Activated naive CD8-positive, alpha-beta T cell (primary cell): ENCODE results near the gene MBIP.

Source experiments
- H3K27ac Mint-ChIP-seq: one replicate; pipeline ENCODE4 v1.8.0; 2021; ENCODE audit warnings: mixed read lengths
- H3K27me3 Mint-ChIP-seq: one replicate; pipeline ENCODE4 v1.8.0; 2021; ENCODE audit warnings: mixed read lengths
- H3K36me3 Mint-ChIP-seq: one replicate; pipeline ENCODE4 v1.8.0; 2021; ENCODE audit warnings: mixed read lengths
- H3K4me1 Mint-ChIP-seq: one replicate; pipeline ENCODE4 v1.8.0; 2021; ENCODE audit warnings: low read depth, mixed read lengths
- H3K4me3 Mint-ChIP-seq: one replicate; pipeline ENCODE4 v1.8.0; 2021; ENCODE audit warnings: mild to moderate bottlenecking, mixed read lengths
- H3K9me3 Mint-ChIP-seq: one replicate; pipeline ENCODE4 v1.8.0; 2021; ENCODE audit warnings: low read depth, mixed read lengths

MBIP gene

DNA sequence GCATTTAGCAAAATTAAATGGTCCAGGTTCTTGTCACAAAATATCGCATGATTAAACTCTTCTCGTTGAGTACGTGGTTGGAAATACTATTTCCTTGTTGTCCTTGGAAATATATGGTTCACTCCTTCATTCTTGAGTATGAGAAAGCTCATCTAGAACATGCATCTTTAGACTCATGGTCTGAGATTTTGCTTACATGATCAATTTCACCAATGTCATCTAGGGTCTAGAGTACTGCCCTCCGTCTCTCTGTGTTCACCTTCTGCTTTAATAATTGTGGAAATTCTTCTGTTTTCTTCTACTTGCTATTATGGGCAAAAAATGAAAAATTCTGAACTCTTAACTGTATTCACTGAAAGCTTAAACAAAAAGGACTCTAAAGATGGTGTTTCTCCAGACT, 25.9 kb downstream of the MBIP start:
- no peaks in the 10 kb centered on the region for H3K27me3 Mint-ChIP-seq
- H3K9me3 Mint-ChIP-seq, result no peaks in the 10 kb centered on the region
- no peak overlapping the region for H3K4me3 Mint-ChIP-seq
- H3K4me1 Mint-ChIP-seq, result no peaks in the 10 kb centered on the region
- H3K27ac Mint-ChIP-seq, result no peak overlapping the region
- H3K36me3 Mint-ChIP-seq, result peaks cover 16% of the 10 kb centered on the region

DNA sequence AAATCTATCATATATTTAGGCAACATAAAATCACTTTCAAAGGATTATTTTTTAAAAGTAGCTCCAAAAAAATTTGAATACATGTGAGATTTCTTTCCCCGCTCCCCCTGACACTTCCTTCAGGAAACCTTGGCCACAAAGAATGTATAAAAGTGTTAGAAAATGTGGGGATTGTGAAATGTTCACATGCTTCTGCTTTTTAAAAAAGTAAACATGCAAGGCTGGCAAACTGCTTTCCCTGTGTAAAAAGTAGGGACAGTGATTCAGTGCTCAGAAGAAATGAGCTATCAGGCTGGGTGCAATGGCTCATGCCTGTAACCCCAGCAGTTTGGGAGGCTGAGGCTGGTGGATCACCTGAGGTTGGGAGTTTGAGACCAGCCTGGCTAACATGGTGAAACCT, 26.6 kb downstream of the MBIP start:
- H3K4me1 Mint-ChIP-seq, result no peaks in the 10 kb centered on the region
- H3K9me3 Mint-ChIP-seq, result no peaks in the 10 kb centered on the region
- no peak overlapping the region for H3K4me3 Mint-ChIP-seq
- H3K27me3 Mint-ChIP-seq, result no peaks in the 10 kb centered on the region
- H3K36me3 Mint-ChIP-seq, result peaks cover 13% of the 10 kb centered on the region
- H3K27ac Mint-ChIP-seq, result no peak overlapping the region

DNA sequence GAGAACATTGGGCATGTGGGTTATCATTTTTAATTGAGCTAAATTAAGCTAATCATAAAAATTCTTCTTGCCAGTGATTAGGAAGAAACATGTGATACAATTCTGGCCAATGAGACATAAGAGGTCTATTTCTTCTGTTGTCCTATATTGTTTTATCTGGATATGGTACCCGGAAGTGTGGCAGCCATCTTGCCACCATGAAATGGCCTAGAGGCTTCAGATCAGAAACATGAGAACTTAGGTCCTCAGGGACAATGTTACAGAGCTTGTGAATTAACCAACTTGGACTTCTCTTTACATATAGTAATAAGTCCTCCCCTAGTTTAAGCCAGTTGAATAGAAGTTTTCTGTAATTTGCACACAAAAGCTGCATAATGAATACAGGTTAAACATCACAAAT, 30.5 kb downstream of the MBIP start:
- H3K27ac Mint-ChIP-seq, result no peak overlapping the region
- no peaks in the 10 kb centered on the region for H3K9me3 Mint-ChIP-seq

DNA sequence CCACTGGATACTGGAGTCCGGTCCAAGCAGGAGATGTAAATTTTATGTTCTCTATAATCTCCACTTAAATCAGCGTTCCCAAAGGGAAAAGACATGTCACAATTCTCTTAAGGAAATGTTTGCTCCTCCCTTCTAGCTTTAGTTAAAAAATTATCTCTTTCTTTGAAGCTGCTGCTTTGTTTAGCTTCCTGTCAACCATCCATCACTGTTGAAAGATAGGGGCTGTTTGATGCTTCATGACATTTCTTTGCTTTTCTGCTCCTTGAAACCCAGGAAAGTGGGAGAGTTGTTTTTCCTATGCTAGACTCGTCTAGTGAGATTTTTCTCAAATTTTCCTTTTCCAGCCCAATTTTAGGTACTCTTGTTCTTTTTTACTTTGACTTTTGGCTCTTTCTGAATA, 31.9 kb downstream of the MBIP start:
- Mint-ChIP-seq H3K9me3 (no peaks in the 10 kb centered on the region), H3K36me3 (no peaks in the 10 kb centered on the region)

More for the DNA sequence above, 30.5 kb downstream of the MBIP start:
- no peaks in the 10 kb centered on the region for H3K36me3 Mint-ChIP-seq
- H3K4me3 Mint-ChIP-seq, result no peak overlapping the region
- H3K4me1 Mint-ChIP-seq, result no peaks in the 10 kb centered on the region
- H3K27me3 Mint-ChIP-seq, result peaks cover 3% of the 10 kb centered on the region

DNA sequence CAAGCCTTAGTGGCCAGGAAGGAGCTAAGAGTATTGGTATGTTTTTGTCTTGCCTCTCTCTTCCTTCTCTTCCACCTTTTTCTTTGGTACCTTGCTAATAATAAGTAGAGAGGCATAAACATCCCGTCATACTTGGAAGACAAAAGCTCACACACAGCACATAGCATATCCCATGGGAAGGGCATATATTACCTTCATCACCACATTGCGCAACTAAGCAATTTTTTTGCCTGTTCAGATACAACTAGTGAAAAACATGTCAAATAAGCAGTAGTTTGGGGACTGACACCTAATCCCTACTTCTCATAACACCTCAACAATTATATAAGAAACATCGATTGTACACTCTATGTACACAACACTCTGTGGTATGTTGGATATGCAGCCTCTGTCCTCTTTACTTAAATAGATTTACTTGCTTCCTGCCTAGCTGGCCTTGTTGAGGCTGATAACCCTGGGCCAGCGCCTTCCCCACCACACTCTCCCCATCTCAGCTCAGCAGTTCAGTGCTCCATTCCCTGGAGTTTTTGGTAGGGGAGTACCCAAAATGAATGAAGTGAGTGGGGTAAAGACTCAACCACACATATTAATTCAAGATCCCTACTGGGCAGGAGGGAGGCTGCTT, 35.4 kb downstream of the MBIP start:
- peaks cover 14% of the 10 kb centered on the region for H3K27me3 Mint-ChIP-seq
- no peaks in the 10 kb centered on the region for H3K36me3 Mint-ChIP-seq
- no peak overlapping the region for H3K27ac Mint-ChIP-seq
- H3K4me3 Mint-ChIP-seq, result no peak overlapping the region
- H3K4me1 Mint-ChIP-seq, result no peaks in the 10 kb centered on the region
- no peaks in the 10 kb centered on the region for H3K9me3 Mint-ChIP-seq

More for the DNA sequence above, 31.9 kb downstream of the MBIP start:
- Mint-ChIP-seq H3K4me3 (no peak overlapping the region), H3K27ac (no peak overlapping the region), H3K4me1 (no peaks in the 10 kb centered on the region), H3K27me3 (peaks cover 7% of the 10 kb centered on the region)

DNA sequence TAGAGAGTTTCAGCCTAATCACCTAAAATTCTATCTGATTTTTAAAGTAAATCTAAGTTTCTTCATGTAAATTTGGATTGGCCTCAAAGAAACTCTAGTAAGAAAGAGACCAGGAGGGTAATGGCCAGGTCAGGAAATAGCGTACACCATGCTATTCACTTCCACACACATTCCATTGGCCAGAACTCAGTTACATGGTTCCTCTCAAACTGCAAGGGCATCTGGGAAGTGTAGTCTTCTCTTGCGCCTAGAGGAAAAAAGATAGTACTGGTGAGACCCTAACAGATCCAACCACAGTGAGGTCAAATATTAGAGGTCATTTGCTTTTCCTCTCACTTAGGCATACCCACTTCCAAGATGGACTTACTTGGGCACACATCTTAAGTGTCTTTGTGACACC, 39.1 kb downstream of the MBIP start:
- Mint-ChIP-seq H3K27me3 (peaks cover 30% of the 10 kb centered on the region), H3K9me3 (no peaks in the 10 kb centered on the region), H3K4me1 (no peaks in the 10 kb centered on the region), H3K36me3 (no peaks in the 10 kb centered on the region), H3K27ac (no peak overlapping the region), H3K4me3 (no peak overlapping the region)

DNA sequence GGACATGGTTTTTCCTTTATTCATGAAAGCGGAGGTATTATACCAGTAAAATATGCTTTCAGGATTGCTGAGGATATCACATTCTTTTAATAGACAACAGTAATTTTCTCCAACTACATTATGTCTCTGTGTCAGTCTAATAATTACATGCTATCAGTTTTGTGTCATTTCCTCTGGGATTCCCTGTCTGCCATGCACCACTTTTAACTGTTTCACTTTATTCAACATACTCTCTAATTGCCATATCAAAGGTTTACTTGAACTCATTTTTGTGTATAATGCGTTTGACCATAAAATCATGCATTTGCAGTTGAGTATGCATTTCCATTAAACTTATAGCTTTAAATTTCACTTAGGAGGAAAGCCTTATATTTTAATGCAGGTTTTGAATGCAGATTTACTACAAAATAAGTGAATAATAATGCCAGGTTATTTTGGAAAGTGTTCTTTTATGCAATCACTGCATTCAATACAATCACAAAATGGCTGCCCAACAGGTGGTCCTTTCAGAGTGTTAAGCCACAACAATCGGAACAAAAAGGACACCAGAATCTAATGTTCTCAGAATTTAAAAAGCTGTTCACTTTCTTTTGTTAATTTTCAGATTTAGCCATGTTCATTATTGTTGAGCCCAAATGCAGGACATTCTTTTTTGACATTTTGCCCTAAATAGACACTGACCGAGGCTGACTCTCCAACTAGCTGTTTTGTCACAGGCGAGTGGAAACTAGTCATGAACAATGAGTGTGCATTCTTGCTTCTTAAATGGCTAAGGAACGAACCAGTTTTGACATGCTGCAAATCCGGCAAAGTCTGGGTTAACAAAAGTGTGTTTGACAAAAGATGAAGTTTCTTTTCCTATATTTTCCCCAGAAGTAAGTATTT, 40.9 kb downstream of the MBIP start:
- Mint-ChIP-seq H3K9me3 (no peaks in the 10 kb centered on the region), H3K36me3 (no peaks in the 10 kb centered on the region), H3K27ac (no peak overlapping the region), H3K4me1 (no peaks in the 10 kb centered on the region), H3K4me3 (no peak overlapping the region), H3K27me3 (peaks cover 34% of the 10 kb centered on the region)

DNA sequence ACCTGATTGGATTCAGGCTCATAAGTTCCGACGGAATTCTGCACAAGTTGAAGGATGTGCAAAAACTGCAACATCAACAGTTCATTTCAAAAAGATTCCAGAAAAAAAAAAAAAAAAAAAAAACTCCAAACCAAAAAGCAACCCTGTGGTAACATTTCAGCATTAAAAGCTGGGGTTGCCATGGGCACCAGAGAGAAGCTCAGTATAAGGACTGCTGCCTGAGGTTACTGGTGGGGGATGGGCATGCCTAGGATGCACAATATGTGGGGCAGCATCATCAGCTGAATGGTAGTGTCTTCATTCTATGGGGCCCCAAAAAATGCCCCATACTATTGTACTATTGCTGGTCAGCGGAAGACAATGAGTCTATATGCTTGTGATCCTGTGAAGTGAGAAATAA, 44.7 kb downstream of the MBIP start:
- H3K4me1 Mint-ChIP-seq, result peaks cover 10% of the 10 kb centered on the region
- no peak overlapping the region for H3K27ac Mint-ChIP-seq
- no peak overlapping the region for H3K4me3 Mint-ChIP-seq
- H3K27me3 Mint-ChIP-seq, result peaks cover 42% of the 10 kb centered on the region
- no peaks in the 10 kb centered on the region for H3K36me3 Mint-ChIP-seq
- H3K9me3 Mint-ChIP-seq, result no peaks in the 10 kb centered on the region

DNA sequence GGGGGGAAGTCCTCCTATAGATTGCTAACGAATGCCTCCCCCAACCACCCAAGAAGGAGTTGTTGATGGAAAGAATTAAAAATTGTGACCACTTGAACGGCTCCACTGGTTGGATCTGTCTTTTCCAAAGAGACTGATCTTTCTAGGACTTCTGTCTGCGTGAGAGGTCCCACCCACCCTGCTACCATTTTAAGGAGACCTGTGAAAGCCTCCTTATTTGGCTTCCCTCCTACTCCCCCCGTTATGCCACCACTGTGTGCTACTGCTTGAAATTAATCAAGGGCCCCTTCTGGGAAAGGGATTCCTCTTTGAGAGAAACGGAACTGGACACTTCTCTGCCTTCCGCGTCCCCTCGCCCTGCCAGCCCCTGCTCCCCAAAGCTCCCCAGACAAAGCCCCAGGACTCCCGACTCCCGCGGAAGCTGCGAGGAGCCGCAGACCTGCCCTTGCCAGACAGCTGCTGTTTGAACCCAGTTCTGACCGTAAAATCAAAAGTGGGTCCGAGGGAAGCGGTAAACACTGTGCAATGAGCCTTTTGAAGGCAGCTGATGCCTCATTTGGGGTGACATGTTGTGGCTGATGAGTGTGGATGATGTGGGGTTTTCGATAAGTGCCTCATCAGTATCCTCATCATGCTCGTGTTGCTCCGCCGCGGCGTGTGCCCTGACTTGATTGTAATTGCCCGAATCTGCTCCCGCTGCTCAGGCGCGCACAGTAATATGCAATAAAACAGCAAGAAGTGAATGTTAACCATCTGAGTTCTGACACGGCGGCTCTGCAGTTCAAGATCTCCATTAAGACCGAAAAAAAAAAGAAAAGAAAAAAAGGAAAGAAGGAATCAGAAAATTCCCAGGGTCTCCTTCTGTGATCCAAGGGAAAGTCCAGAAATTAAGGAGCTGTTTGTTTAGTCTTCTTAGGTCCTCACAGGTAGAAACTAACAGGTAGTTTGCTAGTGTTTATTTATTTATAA, 48.2 kb downstream of the MBIP start:
- H3K27me3 Mint-ChIP-seq, result peaks cover 33% of the 10 kb centered on the region

DNA sequence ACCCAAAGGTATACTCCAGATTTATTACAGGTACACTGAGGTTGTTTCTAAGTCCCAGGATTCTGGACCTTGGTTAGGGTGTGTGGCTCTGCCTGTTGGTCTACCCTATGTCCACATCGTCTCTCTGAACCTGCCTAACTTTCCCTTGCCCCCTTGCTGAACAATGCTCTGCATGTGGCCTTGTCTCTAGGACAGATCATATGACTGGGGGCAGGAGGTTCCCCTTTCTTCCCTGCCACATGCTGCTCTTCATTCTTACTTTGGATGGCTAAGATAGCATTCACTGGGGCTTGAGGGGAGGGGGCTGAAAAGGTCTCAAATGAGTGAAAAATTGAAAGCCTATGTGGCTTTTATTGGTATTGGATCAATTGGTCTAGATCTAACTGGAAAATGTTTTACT, 49.2 kb downstream of the MBIP start:
- Mint-ChIP-seq H3K27ac (no peak overlapping the region), H3K27me3 (peaks cover 32% of the 10 kb centered on the region), H3K36me3 (no peaks in the 10 kb centered on the region), H3K4me3 (no peak overlapping the region), H3K4me1 (peaks cover 10% of the 10 kb centered on the region), H3K9me3 (no peaks in the 10 kb centered on the region)

More for the DNA sequence above, 48.2 kb downstream of the MBIP start:
- Mint-ChIP-seq H3K9me3 (no peaks in the 10 kb centered on the region), H3K36me3 (no peaks in the 10 kb centered on the region), H3K4me1 (peaks cover 10% of the 10 kb centered on the region), H3K4me3 (peak overlapping the region; percentile 80), H3K27ac (no peak overlapping the region)

DNA sequence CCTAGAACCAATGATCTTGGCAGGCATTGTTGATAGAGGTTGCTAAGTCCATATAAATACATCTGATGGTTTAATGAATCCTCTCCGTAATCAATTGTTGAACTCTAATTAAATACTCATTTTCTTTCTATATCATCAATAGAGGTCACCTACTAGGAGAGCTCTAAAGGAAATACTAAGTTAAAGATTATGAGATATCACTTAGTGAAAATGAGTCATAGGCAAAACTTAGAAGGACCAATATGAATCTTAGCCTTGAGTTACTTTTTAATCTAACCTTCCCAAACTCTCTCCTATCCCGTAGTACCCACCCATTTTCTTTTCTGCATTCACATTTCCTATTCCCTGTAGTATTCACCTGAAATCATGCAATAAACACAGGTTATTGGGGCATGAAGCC, 50.2 kb downstream of the MBIP start:
- Mint-ChIP-seq H3K36me3 (no peaks in the 10 kb centered on the region), H3K27me3 (peaks cover 34% of the 10 kb centered on the region), H3K27ac (no peak overlapping the region), H3K4me1 (peaks cover 10% of the 10 kb centered on the region), H3K9me3 (no peaks in the 10 kb centered on the region), H3K4me3 (no peak overlapping the region)

DNA sequence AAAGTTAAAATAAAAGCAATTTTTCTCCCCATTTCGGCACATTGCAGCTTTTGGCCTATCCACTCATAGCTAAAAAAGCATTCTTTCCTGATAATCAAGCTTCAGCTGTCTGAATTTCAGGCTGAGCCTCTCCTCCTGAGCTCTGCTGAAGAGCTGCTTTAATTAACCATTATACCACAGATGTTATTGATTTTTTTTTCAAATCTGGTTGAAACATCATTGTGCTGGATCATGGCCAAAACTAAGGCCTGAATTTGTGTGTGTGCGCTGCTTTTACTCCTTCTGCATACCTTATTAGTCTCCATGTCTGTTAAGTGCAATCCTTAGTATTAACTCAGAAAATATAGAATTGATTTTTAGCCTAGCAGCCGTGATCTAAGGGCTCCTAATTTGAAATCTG, 52.3 kb downstream of the MBIP start:
- Mint-ChIP-seq H3K9me3 (no peaks in the 10 kb centered on the region), H3K36me3 (no peaks in the 10 kb centered on the region), H3K27ac (no peak overlapping the region), H3K27me3 (peaks cover 24% of the 10 kb centered on the region), H3K4me1 (peaks cover 10% of the 10 kb centered on the region), H3K4me3 (no peak overlapping the region)

DNA sequence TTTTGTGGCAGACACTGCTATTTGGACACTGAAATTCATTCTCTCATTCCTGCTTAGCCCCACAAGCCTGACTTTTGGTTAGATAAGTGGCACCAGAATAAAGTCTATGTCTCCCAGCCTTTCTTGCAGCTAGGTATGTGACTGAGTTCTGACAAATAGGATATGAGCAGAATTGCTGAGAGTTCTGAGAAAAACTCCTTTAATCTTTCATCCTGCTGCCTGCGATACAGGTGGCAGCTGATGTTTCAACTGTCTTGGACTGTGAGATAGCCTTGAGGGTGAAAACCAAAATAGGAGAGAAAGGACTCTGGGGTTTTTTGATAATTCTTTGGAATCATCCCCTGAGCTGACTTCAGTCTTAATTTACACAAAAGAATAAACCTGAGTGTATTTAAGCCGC, 55.8 kb downstream of the MBIP start:
- H3K27ac Mint-ChIP-seq, result no peak overlapping the region
- H3K4me3 Mint-ChIP-seq, result no peak overlapping the region
- no peaks in the 10 kb centered on the region for H3K36me3 Mint-ChIP-seq
- H3K27me3 Mint-ChIP-seq, result peaks cover 17% of the 10 kb centered on the region
- H3K4me1 Mint-ChIP-seq, result no peaks in the 10 kb centered on the region
- no peaks in the 10 kb centered on the region for H3K9me3 Mint-ChIP-seq

DNA sequence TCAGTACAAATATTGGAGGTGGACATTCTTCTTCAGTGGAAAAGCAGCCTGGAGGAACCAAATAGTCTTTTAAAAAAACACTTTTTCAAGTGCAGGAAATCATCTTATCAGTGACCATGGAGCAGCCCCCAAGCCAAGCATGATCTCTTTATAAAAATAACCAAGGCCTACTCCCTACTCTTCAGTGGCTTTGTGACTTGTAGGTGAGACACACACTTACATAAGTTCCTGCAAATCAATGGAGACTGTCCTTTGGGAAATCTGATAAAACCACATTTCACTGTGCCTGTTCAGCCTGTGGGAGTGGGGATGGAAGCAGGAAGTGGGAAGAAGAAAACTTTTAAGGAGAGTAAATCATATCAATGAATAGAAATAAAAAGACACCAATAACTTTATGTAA, 56.3 kb downstream of the MBIP start:
- Mint-ChIP-seq H3K4me3 (no peak overlapping the region), H3K27ac (no peak overlapping the region), H3K27me3 (peaks cover 17% of the 10 kb centered on the region), H3K9me3 (no peaks in the 10 kb centered on the region), H3K4me1 (no peaks in the 10 kb centered on the region), H3K36me3 (no peaks in the 10 kb centered on the region)
